GM21786 (cell line): ENCODE measurements around the gene SDK1.

ENCODE experiments used
- ATAC-seq: cut with Tn5 transposase; IDR thresholded peaks from one replicate; pipeline ENCODE4 v1.9.1; 2021; ENCODE audit not compliant: unreplicated experiment

The SDK1 gene

DNA sequence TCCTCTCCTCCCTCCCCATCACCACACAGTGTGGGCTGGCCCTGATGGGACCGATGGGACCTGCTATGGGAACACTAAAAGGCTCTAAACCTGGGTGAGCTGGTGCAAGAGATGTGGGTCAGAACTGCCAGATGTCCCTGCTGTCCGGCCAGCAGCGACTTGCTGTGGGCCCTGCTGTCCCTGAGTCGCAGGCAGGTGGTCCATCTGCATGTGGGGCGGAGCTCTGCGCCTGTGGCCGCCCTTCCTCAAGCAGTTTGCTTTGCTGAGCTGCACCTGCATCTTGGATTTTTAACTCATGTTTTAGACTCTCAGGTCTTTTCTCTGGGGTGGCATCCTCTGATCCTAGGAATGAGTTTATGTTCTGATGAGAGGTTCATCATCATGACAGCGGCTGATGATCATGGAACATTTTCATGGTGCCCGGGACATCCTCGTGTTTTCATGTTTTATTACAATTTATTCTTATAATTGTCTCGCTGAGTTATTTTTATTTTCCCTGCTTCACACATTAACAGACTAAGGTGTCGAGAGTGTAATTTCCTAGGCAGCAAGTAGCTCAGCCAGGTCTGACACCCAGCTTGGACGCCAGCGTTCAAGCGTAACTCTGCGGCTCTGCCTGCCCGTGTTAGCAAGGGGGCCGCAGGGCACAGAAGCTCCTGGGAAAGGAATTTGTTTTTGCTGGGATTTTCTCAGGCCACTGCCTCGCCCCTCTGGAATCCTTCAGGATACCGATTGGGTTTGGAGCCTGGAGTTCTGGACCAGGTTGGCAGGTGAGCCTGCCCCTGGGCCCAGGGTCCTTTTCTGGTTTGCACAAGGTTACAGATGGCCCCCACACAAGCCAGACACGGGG, 765.8 kb downstream of the SDK1 start:
- no peak for ATAC-seq

DNA sequence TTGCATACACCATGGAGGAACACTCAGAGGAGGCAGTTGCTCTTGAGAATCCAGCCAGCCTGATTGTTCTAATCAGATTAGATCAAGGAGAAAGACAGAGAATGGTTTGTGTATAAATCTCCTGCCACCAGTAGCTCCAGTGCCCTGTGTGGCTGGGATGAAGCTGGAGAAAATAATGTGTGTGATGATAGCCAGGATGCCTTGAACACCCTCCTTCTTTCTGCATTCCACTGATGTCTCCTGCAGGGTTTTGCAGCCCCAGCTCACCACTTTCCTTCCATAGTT, 766.4 kb downstream of the SDK1 start:
- ATAC-seq, result no peak

DNA sequence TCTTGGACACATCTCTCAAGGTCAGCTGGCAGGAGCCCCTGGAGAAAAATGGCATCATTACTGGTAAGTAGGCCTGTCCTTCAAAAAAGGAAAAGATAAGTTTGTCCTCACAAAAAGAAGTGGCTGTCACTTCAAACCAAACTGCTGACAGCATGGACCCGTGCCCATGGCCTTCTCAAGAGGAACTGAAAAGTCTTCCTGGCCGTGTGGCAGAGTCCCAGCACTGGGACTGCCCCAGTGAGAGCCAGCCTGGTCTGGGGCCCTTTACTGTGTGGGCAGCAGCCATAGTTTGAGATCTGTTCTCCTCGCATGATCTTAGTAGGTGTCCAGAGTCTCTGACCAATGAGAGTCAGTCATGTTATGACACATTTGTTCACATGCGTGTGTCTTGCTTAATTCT, 766.8 kb downstream of the SDK1 start:
- ATAC-seq, result no peak

DNA sequence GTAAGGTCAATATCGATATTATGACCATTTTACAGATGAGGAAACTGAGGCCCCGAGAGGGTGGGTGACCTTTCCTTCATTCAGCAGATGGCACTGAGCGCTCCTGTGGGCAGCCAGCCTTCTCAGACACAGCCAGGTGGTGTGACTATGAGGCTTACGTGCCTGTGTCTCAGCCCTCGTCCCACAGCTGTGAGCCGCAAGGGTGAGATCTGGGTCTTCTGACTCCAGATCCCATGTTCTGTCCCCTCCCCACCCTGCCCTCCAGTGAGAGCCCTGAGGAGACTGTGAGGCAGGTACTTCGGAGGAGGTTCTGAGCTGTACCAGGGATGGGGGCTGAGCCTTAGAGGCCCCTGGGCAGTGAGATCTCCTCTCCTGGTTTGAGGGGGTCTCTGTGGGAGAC, 767.2 kb downstream of the SDK1 start:
- ATAC-seq, result no peak

DNA sequence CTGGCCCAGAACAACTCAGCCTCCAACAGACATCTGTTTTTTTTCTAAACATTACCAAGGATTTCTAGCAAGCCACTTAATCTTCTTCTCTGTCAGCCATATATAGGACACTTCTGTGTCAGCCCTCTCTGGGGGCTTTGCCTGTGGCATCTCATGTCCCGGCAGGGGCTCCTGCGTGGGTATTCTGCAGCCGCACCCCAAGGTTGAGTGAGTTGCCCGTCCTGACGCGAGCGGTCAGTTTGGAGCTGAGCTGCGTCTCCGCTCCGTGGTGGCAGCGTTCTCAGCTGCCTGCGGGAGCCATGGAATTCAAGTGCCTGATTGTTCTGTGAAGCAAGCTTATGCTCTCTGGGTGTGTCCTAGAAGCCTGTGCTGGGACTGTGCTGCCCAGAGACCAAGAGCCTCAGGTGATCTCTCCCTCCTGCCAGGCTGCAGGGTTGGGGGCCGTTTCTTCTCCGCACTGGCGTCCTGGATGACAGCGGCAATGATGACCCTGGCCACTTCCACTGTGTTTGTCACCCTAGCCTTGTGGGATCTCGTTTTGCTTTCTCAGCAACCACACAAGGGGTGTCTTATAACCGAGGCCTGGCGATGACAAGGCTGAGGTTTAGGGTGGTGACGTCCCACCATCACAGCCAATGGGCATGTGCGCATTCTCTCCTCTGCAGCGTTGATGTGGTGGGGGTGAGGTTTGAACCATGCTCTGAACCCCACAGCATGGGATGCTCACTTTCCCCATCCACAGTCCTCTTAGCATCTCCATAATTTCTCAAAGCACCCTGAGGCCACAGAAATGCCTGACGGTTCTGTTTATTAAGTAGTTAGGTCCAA, 768.4 kb downstream of the SDK1 start:
- no peak for ATAC-seq

DNA sequence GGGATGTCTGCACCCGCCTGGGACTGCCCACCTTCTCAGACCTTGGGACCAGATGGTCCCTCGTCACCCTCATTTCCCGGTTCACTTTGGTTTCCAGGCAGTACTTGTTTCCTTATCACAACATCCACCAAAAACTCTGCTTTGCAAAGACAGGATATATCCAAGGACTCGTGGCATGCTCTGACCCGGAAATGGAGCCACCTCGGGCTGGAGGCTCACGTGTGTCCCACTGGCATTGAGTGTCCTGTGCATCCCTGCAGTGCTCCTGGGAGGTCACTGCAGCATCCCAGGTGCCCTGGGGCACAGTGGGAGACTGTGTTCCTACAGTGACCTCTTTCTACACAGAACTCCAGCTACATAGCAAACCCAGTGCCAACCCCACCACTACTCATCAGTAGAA, 769.2 kb downstream of the SDK1 start:
- no peak for ATAC-seq

DNA sequence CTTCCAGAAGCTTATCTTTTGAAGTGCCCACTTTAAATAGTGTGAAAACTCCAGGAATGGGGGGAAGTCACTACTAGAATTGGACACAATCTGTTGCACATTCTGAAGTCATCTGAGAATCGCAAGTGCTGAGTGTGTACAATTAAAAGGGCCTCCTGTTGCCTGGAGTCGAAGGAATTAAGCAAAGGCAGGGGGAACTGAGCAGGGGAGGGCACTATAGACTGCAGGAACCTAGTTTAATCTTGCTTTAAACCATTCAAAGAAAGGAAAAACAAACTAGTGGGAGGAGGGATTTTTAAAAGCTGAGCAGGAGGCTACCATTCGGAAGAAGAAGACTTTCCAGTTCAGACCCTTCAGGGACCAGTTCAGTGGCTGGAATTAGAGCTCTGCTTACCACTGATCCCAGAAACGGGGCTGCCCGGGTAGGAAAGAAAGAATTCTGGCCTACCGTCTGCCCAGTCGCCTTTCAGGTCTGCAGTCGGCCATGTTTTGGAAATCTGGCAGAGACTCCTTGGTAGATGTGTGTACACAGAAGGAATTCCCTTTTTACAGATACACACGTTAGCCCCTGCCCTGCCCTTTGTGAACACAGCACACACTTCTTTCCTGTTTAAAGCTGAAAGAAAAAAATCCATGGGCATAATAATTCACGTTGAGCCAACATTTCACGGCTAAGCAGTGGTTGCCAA, 770.5 kb downstream of the SDK1 start:
- ATAC-seq, result no peak

DNA sequence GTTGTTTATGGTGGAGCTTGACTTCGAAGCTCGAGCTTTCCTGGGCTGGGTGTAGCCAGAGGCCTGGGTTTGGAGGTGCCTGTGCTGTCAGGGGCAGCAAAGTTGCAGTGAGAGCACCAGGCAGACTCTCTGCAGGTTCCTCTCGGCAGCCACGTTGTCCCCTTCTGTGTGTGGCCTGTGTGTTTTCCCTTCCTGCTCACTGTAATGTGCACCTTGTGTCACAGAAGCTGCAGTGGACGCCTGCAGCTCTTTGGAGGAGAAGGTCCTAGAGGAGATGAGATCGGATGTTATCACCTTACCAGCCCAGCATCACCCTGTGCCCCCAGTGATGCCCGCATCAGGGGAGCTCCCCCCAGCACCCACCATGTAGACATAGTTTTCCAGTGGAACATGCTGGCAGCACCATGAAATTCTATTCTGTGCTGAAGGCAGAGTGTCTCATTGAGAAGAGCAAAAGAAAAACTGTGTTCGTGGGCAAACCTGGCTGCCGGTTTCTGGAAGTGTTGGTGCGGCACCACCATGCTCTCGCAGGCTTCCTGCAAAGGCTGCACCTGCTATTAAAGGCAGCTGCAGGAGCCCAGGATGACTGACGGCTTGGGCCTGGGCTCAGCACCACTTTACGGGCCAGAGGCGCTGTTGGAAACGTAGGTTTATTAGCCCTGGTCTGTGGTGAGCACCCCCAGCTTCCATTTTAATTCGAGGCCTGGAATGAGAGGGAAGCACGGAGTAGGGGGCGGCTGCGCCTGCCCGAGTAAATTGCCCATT, 771.3 kb downstream of the SDK1 start:
- ATAC-seq, result no peak

DNA sequence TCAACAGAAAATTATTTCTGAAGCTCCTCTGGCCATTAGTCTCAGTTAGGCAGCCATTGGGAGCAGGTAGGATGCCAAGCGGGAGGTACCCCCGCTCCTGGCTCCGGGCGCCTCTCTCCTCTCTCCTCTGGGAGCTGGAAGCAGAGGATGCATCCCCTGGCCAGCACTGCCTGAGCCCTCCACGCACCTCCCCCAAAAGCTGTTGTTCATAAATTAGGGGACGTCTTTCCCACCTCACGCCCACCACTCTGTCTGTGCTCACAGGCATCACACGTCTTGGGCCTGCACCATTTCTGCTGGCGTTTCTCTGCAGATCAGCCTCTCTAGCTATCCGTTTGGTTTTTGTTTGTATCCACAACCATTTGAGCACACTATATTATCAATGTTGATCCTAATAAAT, 772.0 kb downstream of the SDK1 start:
- no peak for ATAC-seq

DNA sequence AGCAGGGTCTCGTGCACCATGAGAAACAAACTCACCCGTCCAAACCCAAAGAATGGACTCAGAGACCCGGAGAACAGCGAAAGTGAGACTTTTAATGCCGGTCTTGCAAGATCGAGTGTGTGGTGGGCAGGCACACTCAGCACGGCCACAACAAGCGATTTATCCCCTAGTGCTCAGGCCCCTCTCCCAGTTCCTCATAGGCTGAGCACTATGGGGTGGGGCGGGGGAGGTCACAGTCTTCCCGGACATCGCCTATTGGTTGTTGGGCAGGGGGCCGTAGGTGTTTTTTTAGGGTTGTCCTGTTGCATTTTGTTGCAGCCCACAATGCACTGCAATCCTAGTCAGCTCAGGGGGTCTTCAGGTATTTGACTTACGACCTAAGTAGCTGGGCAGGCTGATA, 772.7 kb downstream of the SDK1 start:
- no peak for ATAC-seq

DNA sequence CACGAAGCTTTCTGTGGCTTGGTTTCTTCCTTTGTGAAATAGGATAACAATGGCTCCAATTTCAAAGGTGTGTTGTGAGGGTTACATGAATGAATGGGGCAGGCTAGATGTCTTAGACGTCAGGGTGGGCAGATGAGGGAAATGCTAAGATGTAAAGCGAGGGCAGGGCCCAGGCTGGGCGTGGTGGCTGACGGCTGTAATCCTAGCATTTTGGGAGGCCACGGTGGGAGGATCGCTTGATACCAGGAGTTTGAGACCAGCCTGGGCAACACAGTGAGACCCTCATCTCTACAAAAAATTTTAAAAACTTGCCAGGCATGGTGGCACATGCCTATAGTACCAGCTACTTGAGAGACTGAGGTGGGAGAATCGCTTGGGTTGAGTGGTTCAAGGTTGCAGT, 773.4 kb downstream of the SDK1 start:
- ATAC-seq, result no peak

DNA sequence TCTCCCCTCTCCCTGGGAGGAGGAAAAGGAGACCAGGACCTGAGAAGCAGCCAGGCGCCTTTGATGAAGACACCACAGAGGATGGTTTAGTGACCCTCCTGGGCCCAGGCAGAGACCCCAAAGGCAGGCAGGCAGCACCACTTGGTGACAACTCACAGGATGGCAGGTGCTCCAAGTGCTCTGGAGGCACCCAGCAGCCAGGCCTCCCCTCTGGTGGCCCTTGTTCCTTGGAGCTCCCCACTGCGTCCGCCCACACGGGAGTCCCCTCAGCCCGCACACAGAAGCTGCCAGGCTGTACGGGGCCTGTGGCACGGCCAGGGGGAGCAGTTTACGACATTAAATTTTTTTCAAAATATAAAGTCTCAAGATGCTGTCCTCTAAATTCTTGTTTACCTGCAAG, 773.9 kb downstream of the SDK1 start:
- ATAC-seq, result no peak

DNA sequence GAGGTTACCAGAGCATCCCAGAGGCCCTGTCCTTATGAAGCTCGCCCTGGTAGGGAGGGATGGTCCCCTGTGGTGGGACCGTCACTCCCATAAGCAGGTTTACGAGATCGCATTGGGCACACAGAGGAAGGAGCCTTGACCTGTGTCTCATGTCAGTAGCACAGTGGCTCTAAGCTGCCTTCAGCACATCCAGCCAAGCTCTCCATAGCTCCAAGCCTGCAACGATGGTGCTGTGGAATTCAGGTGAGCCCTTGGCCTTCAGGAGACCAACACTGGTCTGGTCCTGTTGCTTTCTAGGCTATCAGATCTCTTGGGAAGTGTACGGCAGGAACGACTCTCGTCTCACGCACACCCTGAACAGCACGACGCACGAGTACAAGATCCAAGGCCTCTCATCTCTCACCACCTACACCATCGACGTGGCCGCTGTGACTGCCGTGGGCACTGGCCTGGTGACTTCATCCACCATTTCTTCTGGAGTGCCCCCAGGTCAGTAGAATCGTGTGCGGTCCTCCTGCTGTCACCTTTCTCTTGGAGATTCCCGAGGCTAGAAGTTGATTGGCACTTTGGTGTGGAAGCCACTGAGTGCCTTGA, 775.7 kb downstream of the SDK1 start:
- no peak for ATAC-seq

DNA sequence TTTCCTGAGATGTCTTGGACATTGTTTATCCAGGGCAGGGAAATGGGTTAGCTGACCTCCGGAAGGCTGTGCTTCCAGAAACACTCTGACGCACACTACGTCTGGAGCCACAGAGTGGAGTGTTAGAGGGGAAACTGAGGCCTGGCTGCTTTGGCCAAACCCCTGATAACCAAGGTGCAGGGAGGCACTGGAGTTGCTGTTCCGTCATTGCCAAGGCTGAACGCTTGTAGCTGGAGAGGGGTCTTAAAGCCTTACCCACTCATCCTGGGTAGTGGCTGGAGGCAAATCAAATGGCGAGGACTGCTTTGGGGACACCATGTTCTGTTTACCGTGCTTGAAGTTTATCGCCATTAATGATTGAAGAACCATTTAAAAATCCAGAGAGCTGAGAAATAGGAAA, 776.9 kb downstream of the SDK1 start:
- ATAC-seq, result no peak

DNA sequence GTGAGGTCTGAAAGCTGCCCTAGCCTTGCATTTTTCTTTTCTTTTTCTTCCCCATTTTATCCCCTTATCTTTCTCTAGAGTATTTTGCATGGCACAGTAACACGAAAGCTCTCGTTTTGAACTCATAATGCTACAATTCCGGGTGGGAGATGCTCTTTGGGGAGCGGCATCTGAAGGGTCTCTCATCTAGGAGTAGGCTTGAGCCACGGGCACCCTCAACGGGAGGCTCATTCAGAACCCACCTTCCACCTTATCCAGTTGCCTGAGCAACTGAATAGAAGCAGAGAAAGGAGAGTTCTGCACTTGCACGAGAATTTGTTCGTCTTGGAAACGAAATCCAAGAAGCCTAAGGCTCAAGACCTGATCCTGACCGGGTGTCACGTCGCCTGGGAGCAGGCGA, 777.5 kb downstream of the SDK1 start:
- ATAC-seq, result no peak

DNA sequence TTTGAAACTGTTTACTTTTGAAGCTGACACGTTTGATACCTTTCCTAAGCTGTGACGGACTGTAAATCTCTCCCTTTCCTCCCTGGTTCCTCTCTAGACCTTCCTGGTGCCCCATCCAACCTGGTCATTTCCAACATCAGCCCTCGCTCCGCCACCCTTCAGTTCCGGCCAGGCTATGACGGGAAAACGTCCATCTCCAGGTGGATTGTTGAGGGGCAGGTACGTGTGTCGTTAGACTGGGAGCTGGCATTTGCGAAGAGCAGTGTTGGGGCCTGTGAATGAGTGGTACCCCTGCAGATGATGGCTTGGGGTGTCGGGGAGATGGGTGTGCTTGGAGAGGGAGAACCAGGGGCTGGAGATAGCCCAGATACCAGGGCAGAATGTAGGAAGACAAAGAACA, 778.3 kb downstream of the SDK1 start:
- no peak for ATAC-seq

DNA sequence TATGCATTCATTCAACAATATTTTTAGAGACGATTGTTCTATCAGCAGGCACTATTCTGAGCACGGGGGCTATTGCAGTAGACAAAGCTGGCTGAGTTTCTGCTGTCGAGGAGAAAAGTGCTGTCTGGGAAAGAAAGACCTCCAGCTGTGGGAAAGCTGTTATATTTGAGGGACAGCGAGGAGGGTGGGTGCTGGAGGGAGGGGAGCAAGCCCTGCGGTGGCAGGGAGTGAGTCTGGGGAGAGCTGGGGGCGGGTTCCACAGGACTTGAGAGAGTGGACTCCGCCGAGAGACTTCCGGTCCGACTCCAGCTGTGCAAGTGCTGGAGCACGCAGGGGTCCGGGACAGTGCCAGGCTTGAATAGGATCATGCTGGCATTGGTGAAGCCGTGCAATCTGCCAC, 778.9 kb downstream of the SDK1 start:
- no peak for ATAC-seq

DNA sequence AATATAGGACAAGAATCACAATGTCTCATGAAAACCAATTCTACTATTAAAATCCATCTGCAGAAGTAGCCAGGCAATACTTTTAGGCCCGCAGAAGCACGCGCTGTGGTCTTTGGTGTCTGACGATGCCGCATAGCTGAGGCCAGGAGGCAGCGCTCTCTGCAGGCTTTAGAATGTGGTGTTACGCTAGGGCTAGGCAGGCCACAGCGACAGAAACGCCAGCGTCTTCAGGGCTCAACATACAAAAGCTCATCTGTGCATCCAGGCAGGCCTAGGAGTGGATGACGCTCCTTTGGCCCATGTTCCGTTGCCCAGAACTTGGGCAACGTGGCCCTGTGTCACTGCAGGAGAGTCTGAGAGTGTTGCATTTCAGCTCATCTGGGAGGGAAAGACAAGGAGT, 779.9 kb downstream of the SDK1 start:
- no peak for ATAC-seq

DNA sequence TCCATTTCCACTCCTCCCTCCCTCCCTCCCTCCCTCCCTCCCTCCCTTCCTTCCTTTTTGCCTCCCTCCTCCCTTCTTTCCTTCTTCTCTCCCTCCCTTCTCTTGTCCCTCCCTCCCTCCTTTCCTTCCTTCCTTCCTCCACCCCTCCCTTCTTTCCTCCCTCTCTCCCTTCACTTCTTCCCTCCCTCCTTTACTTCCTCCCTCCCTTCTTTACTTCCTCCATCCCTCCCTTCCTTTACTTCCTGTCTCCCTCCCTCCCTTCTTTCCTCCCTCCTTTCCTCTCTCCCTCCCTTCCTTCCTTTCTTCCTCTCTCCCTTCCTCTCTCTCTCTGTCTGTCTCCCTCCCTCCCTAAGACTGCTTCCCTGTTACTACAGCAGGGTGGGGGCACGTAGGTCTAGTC, 782.5 kb downstream of the SDK1 start:
- ATAC-seq, result no peak

DNA sequence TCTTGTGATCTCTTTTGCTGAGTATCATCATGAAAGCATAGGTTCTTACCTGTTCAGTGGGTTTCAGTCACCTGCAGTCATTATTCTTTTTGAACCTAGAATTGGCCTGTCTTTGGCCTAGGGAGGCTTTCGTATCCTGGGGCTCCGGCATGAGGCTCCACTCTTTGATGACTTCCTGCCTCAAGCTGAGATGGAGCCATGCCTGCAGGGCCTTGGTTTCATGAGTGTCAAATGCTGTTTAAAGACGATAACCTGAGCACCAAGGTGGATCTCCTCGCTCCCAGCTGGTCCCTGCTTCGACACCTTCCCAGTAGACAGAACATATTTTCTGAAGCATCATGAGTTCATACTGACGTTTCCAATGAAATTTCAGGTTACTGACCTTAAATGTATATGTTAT, 783.2 kb downstream of the SDK1 start:
- no peak for ATAC-seq
